GM23338 (cell line): ENCODE data around the gene DOLPP1. TPM values are rescaled to one million over a fixed set of nuclear protein-coding genes. Genes with fewer than 3 reads are reported as not detected.

Experiments used
- ATAC-seq: fragments of 200-7000 bp; cut with Tn5 transposase; 3 replicates; pipeline ENCODE4 v1.9.1; 2020
- DNase-seq: peaks from one replicate; pipeline ENCODE4 v3.0.0-alpha.2; 2015; ENCODE audit warnings: low spot score
- H2AFZ ChIP-seq: fragments of 200-600 bp; sonication (generic); 2 replicates; pipeline ENCODE4 v1.8.0; 2016; ENCODE audit warnings: antibody characterized with exemption, mild to moderate bottlenecking, moderate library complexity
- H3F3A ChIP-seq: fragments of 200-600 bp; sonication (generic); replicated peaks from 2 replicates; pipeline ENCODE4 v1.8.0; 2017; ENCODE audit warnings: antibody characterized with exemption, mixed run types, low read depth
- H3K27ac ChIP-seq: fragments of 200-600 bp; sonication (generic); 2 replicates; pipeline ENCODE4 v1.6.1; 2016; ENCODE audit warnings: low read depth
- H3K27me3 ChIP-seq: fragments of 200-600 bp; sonication (generic); 2 replicates; pipeline ENCODE4 v1.8.0; 2016; ENCODE audit warnings: mild to moderate bottlenecking, mixed run types, moderate library complexity; ENCODE audit not compliant: insufficient read depth
- H3K36me3 ChIP-seq: fragments of 200-600 bp; sonication (generic); 2 replicates; pipeline ENCODE4 v1.8.0; 2016; ENCODE audit warnings: mild to moderate bottlenecking; ENCODE audit not compliant: insufficient read depth
- H3K4me1 ChIP-seq: fragments of 200-600 bp; sonication (generic); 2 replicates; pipeline ENCODE4 v1.8.0; 2016; ENCODE audit warnings: mild to moderate bottlenecking, moderate library complexity; ENCODE audit not compliant: insufficient read depth
- H3K4me2 ChIP-seq: fragments of 200-600 bp; sonication (generic); 2 replicates; pipeline ENCODE4 v1.7.1; 2017; ENCODE audit warnings: mixed run types
- H3K4me3 ChIP-seq: fragments of 200-600 bp; sonication (generic); 2 replicates; pipeline ENCODE4 v1.6.1; 2016; ENCODE audit warnings: mixed run types
- H3K79me2 ChIP-seq: fragments of 200-600 bp; sonication (generic); replicated peaks from 2 replicates; pipeline ENCODE4 v1.8.0; 2017; ENCODE audit warnings: mild to moderate bottlenecking; ENCODE audit not compliant: insufficient read depth
- H3K9me2 ChIP-seq: fragments of 200-600 bp; sonication (generic); 2 replicates; pipeline ENCODE4 v1.8.0; 2017; ENCODE audit not compliant: insufficient read depth
- H4K20me1 ChIP-seq: fragments of 200-600 bp; sonication (generic); replicated peaks from 2 replicates; pipeline ENCODE4 v1.8.0; 2017; ENCODE audit warnings: mild to moderate bottlenecking; ENCODE audit not compliant: insufficient read depth
- H3K27ac Mint-ChIP-seq: 2 replicates; pipeline ENCODE4 v1.8.0; 2020; ENCODE audit warnings: inconsistent platforms, mild to moderate bottlenecking, moderate library complexity, mixed read lengths
- H3K27me3 Mint-ChIP-seq: 3 replicates; pipeline ENCODE4 v1.8.0; 2022; ENCODE audit warnings: low read depth, mild to moderate bottlenecking, moderate library complexity, mixed read lengths, inconsistent platforms; ENCODE audit not compliant: insufficient read depth, poor library complexity
- H3K36me3 Mint-ChIP-seq: 3 replicates; pipeline ENCODE4 v1.8.0; 2021; ENCODE audit warnings: low read depth, mild to moderate bottlenecking, inconsistent platforms, moderate library complexity, mixed read lengths
- H3K4me1 Mint-ChIP-seq: 3 replicates; pipeline ENCODE4 v1.8.0; 2020; ENCODE audit warnings: mild to moderate bottlenecking, inconsistent platforms, mixed read lengths
- H3K4me3 Mint-ChIP-seq: 3 replicates; pipeline ENCODE4 v1.8.0; 2021; ENCODE audit warnings: moderate library complexity, mild to moderate bottlenecking, inconsistent platforms, mixed read lengths
- H3K9me3 Mint-ChIP-seq: 3 replicates; pipeline ENCODE4 v1.8.0; 2020; ENCODE audit warnings: moderate library complexity, mild to moderate bottlenecking, inconsistent platforms, mixed read lengths
- CREB1 ChIP-seq: fragments of 250-450 bp; sonication (Bioruptor Pico); IDR thresholded peaks from 2 replicates; pipeline ENCODE4 v1.5.0; 2020; ENCODE audit warnings: low read depth, mild to moderate bottlenecking, moderate library complexity
- ETS1 ChIP-seq: IDR thresholded peaks from 2 replicates; pipeline ENCODE4 v1.6.1; 2016; ENCODE audit warnings: antibody characterized with exemption
- EZH2phosphoT487 ChIP-seq: fragments of 200-600 bp; sonication (generic); IDR thresholded peaks from one replicate; pipeline ENCODE4 v1.8.1; 2018; ENCODE audit warnings: antibody characterized with exemption; ENCODE audit not compliant: unreplicated experiment
- JUNB ChIP-seq: IDR thresholded peaks from one replicate; pipeline ENCODE4 v1.6.1; 2016; ENCODE audit warnings: antibody characterized with exemption; ENCODE audit not compliant: unreplicated experiment
- NANOG ChIP-seq: IDR thresholded peaks from 2 replicates; pipeline ENCODE4 v1.6.1; 2016; ENCODE audit warnings: antibody characterized with exemption, borderline replicate concordance
- STAT1 ChIP-seq: IDR thresholded peaks from one replicate; pipeline ENCODE4 v1.6.1; 2016; ENCODE audit warnings: antibody characterized with exemption; ENCODE audit not compliant: unreplicated experiment
- ZNF331 ChIP-seq: fragments of 250-450 bp; sonication (Bioruptor Pico); IDR thresholded peaks from 2 replicates; pipeline ENCODE4 v1.5.0; 2020; ENCODE audit warnings: low read depth, mild to moderate bottlenecking, moderate library complexity
- polyA plus RNA-seq: library from polyadenylated mRNA; unstranded; fragments of >200 nt; fragmentation: Nextera tagmentation; extraction: Ambion mirVana; gene quantifications from 2 replicates; pipeline ENCODE4 v1.2.1, GENCODE V29; 2016
- total RNA-seq: library from RNA; depleted of rRNA; stranded (reverse); fragments of >200 nt; shearing (Covaris generic); gene quantifications from 2 replicates; pipeline ENCODE4 v1.2.3, GENCODE V29; 2014
- TF ChIP-seq, protein P1 (sequence below): fragments of 250-450 bp; sonication (Bioruptor Pico); IDR thresholded peaks from 2 replicates; pipeline ENCODE4 v1.5.0; 2020; ENCODE audit warnings: mild to moderate bottlenecking, moderate library complexity

Gene DOLPP1
- total and polyA plus RNA-seq, 2 experiments from 2014 or later, result 23.3 to 31.9 TPM

DNA sequence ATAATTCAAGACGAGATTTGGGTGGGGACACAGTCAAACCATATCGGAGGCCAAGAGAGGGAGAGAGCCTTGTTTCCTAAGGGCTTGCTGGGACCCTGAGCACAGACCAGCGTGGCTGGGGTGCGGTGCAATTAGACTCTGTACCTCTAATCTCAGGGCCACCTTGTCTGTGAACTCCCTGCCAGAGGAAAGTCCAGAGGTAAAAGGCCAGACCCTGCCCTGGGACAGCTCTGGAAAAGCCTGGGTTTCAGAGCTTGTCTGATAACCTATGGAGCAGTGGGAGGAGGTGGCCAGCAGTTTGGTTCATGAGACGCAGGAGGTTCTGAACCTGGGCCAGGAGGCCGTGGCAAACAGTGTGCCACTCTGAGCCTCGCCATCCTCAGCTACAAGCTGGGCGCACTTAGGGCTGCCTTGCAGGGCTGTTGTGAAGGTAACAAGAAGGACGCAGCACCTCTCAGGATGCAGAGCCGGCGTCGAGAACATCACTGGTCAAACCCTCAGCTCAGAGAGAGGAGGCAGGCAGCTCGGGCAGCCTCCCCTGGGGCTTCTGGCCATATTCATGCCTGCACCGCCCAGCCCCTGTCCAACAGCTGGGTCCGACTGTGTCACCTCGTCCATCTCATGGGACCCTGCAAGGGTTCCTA, 4.8 kb upstream of the DOLPP1 start (continued):
- TF ChIP-seq, protein P1, sequence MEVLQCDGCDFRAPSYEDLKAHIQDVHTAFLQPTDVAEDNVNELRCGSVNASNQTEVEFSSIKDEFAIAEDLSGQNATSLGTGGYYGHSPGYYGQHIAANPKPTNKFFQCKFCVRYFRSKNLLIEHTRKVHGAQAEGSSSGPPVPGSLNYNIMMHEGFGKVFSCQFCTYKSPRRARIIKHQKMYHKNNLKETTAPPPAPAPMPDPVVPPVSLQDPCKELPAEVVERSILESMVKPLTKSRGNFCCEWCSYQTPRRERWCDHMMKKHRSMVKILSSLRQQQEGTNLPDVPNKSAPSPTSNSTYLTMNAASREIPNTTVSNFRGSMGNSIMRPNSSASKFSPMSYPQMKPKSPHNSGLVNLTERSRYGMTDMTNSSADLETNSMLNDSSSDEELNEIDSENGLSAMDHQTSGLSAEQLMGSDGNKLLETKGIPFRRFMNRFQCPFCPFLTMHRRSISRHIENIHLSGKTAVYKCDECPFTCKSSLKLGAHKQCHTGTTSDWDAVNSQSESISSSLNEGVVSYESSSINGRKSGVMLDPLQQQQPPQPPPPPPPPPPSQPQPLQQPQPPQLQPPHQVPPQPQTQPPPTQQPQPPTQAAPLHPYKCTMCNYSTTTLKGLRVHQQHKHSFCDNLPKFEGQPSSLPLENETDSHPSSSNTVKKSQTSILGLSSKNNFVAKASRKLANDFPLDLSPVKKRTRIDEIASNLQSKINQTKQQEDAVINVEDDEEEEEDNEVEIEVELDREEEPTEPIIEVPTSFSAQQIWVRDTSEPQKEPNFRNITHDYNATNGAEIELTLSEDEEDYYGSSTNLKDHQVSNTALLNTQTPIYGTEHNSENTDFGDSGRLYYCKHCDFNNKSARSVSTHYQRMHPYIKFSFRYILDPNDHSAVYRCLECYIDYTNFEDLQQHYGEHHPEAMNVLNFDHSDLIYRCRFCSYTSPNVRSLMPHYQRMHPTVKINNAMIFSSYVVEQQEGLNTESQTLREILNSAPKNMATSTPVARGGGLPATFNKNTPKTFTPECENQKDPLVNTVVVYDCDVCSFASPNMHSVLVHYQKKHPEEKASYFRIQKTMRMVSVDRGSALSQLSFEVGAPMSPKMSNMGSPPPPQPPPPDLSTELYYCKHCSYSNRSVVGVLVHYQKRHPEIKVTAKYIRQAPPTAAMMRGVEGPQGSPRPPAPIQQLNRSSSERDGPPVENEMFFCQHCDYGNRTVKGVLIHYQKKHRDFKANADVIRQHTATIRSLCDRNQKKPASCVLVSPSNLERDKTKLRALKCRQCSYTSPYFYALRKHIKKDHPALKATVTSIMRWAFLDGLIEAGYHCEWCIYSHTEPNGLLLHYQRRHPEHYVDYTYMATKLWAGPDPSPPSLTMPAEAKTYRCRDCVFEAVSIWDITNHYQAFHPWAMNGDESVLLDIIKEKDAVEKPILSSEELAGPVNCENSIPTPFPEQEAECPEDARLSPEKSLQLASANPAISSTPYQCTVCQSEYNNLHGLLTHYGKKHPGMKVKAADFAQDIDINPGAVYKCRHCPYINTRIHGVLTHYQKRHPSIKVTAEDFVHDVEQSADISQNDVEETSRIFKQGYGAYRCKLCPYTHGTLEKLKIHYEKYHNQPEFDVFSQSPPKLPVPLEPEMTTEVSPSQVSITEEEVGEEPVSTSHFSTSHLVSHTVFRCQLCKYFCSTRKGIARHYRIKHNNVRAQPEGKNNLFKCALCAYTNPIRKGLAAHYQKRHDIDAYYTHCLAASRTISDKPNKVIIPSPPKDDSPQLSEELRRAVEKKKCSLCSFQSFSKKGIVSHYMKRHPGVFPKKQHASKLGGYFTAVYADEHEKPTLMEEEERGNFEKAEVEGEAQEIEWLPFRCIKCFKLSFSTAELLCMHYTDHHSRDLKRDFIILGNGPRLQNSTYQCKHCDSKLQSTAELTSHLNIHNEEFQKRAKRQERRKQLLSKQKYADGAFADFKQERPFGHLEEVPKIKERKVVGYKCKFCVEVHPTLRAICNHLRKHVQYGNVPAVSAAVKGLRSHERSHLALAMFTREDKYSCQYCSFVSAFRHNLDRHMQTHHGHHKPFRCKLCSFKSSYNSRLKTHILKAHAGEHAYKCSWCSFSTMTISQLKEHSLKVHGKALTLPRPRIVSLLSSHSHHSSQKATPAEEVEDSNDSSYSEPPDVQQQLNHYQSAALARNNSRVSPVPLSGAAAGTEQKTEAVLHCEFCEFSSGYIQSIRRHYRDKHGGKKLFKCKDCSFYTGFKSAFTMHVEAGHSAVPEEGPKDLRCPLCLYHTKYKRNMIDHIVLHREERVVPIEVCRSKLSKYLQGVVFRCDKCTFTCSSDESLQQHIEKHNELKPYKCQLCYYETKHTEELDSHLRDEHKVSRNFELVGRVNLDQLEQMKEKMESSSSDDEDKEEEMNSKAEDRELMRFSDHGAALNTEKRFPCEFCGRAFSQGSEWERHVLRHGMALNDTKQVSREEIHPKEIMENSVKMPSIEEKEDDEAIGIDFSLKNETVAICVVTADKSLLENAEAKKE (CRISPR knock-in tag), result no peak
- no peak for TF ChIP-seq NANOG
- no peak for TF ChIP-seq EZH2phosphoT487
- TF ChIP-seq STAT1, result no peak
- TF ChIP-seq JUNB, result no peak
- TF ChIP-seq ZNF331 (CRISPR knock-in tag), result no peak
- no peak for TF ChIP-seq CREB1 (CRISPR knock-in tag)

- no peak overlapping the region for H2AFZ ChIP-seq
- peaks cover 15% of the 10 kb centered on the region for H3K79me2 ChIP-seq
- H3K36me3 ChIP-seq, result no peaks in the 10 kb centered on the region
- ATAC-seq (no peak), DNase-seq (no peak)
- Mint-ChIP-seq H3K9me3 (no peaks in the 10 kb centered on the region), H3K4me1 (peaks cover 17% of the 10 kb centered on the region), H3K27me3 (peaks cover 12% of the 10 kb centered on the region), H3K4me3 (no peak overlapping the region), H3K27ac (no peak overlapping the region), H3K36me3 (no peaks in the 10 kb centered on the region; the same call in 2 of the 3 replicates)
- H4K20me1 ChIP-seq, result no peaks in the 10 kb centered on the region
- no peaks in the 10 kb centered on the region for H3K9me2 ChIP-seq
- 0 out of 2 replicates have a peak, but pooled peaks cover 6% of the 10 kb centered on the region for H3F3A ChIP-seq
- no peak overlapping the region for H3K27ac ChIP-seq
- H3K4me1 ChIP-seq, result peaks cover 15% of the 10 kb centered on the region; the same call in 1 of the 2 replicates
- H3K4me3 ChIP-seq, result no peak overlapping the region
- H3K27me3 ChIP-seq, result no peaks in the 10 kb centered on the region
- no peak overlapping the region for H3K4me2 ChIP-seq
- no peak for TF ChIP-seq ETS1
- TF ChIP-seq NANOG, result no peak
- TF ChIP-seq, protein P1 (CRISPR knock-in tag), result no peak
These were observed 4.3 kb upstream of the DOLPP1 start for GRCh38 chr9:129076640-129077037.
